A549 (cell line): ENCODE measurements around the gene KTN1.

Experiments
- CTCF ChIP-seq: fragments of >200 bp; sonication (Bioruptor Twin); formaldehyde crosslinking; IDR thresholded peaks from 3 replicates; pipeline ENCODE4 v1.5.1; 2016
- EP300 ChIP-seq, 2 experiments: fragments of >200 bp; sonication (Bioruptor Twin); formaldehyde crosslinking; IDR thresholded peaks; 2 replicates in 1 of 2; 3 replicates in 1 of 2; pipeline ENCODE4 v1.6.1; 2016 to 2017
- JUN ChIP-seq, 2 experiments: fragments of >200 bp; sonication (Bioruptor Twin); formaldehyde crosslinking; IDR thresholded peaks; 2 replicates in 1 of 2; 3 replicates in 1 of 2; pipeline ENCODE4 v1.6.1; 2016 to 2017
- MAFK ChIP-seq: fragments of 450-650 bp; IDR thresholded peaks from 2 replicates; pipeline ENCODE4 v1.6.1; 2014; ENCODE audit not compliant: partially characterized antibody
- RCOR1 ChIP-seq: fragments of 150-350 bp; IDR thresholded peaks from 2 replicates; pipeline ENCODE4 v1.6.1; 2014; ENCODE audit warnings: antibody characterized with exemption, low read length, low read depth
- SREBF2 ChIP-seq: fragments of 450-650 bp; IDR thresholded peaks from 2 replicates; pipeline ENCODE4 v1.6.1; 2014; ENCODE audit warnings: mild to moderate bottlenecking, moderate library complexity

DNA sequence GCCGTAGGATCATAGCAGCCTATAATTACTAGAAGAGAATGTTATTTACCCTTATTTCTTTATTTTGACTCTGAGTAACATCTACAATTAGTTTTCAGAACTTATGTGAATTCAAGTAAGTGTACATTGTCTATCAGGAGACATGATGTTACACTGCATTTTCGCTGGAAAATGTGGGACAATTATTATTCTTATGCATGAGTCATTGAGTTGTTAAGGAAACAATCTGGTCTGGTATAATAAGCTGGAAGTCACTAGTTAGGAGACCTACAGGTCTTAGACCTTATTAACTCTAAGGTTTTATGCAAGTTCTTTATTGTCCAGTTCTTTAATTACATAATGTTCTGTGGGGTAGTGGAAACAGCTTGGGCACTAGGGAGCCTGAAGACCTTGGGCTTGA, 5.8 kb downstream of the KTN1 start:
- TF ChIP-seq EP300 (IDR thresholded peaks at IDR 0.05) (no peak), CTCF (no peak), JUN (IDR thresholded peaks at IDR 0.05) (no peak), RCOR1 (no peak), SREBF2 (no peak), MAFK (no peak)
